Upper lobe of left lung (tissue), 6 donors: Measurements from ENCODE around the gene IFTAP. TPM values are rescaled to one million over a fixed set of nuclear protein-coding genes. Genes with fewer than 3 reads are reported as not detected.
A peak's percentile ranks its signal among the peaks of the same experiment; 100 is the strongest.

Source experiments
- ATAC-seq, 2 donors: fragments of 200-7000 bp; cut with Tn5 transposase; one replicate each; pipeline ENCODE4 v1.9.1; 2022; ENCODE audit warnings: mild to moderate bottlenecking in 2 of 2, moderate library complexity in 2 of 2; ENCODE audit not compliant: low FRiP score in 2 of 2
- DNase-seq, 2 donors: peaks; one replicate each; pipeline ENCODE4 v3.0.0-alpha.2; 2019 to 2020
- H3K27ac ChIP-seq, 4 donors: fragments of 200-600 bp; sonication (generic); one replicate each; pipeline ENCODE4 v1.5.1; 2016 to 2019
- H3K27me3 ChIP-seq, 4 donors: fragments of 200-600 bp; sonication (generic); one replicate each; pipeline ENCODE4 v1.5.1; 2017 to 2019
- H3K36me3 ChIP-seq, 4 donors: fragments of 200-600 bp; sonication (generic); one replicate each; pipeline ENCODE4 v1.5.1; 2016 to 2019
- H3K4me1 ChIP-seq, 4 donors: fragments of 200-600 bp; sonication (generic); one replicate each; pipeline ENCODE4 v1.5.1; 2018 to 2019
- H3K4me3 ChIP-seq, 4 donors: fragments of 200-600 bp; sonication (generic); one replicate each; pipeline ENCODE4 v1.5.1; 2017 to 2019; ENCODE audit warnings: mild to moderate bottlenecking in 2 of 4, moderate library complexity in 1 of 4
- H3K9me3 ChIP-seq, 4 donors: fragments of 200-600 bp; sonication (generic); one replicate each; pipeline ENCODE4 v1.5.1; 2018 to 2019
- EP300 ChIP-seq, 4 donors: sonication (generic); formaldehyde crosslinking; IDR thresholded peaks; one replicate each; pipeline ENCODE4 v1.5.1; 2017; ENCODE audit warnings: antibody characterized with exemption in 4 of 4, control low read depth in 2 of 4
- POLR2A ChIP-seq, 4 donors: fragments of 450-650 bp; IDR thresholded peaks; one replicate each; pipeline ENCODE4 v1.5.1; 2016 to 2017; ENCODE audit warnings: antibody characterized with exemption in 4 of 4, mild to moderate bottlenecking in 2 of 4
- POLR2AphosphoS5 ChIP-seq, 2 donors: sonication (generic); formaldehyde crosslinking; IDR thresholded peaks; one replicate each; pipeline ENCODE4 v1.5.1; 2017; ENCODE audit warnings: antibody characterized with exemption in 2 of 2
- WGBS, 2 donors: methylation state at CpG; one replicate each; pipeline ENCODE4 v1.1.5; 2017 to 2018; 5-methylcytosine and 5-hydroxymethylcytosine counted together
- total RNA-seq, 6 donors: library from RNA; depleted of rRNA in 4 of 6; stranded (reverse); fragments of >200 nt in 4 of 6; gene quantifications; one replicate each; pipeline versions ENCODE4 v1.1.0 to v1.2.1, GENCODE V29; 2016 to 2021
- TF ChIP-seq, protein P1 (sequence below), 6 experiments: fragments of 450-650 bp in 4 of 6; fragments of 200-600 bp in 2 of 6; sonication (generic) in 2 of 6; IDR thresholded peaks; one replicate each; pipeline ENCODE4 v1.5.1; 2016 to 2019; ENCODE audit warnings: antibody characterized with exemption in 6 of 6
- donor health status: DM: no; HTN: no; CAD: no; lungs with moderate emphysema.
- donor health status: DM: no; HTN: yes; CAD: no; lungs with severe emphysema.

The IFTAP gene
- total RNA-seq, 6 donors from 2014 or later: 8.7 to 38.5 (median 20.0) TPM

DNA sequence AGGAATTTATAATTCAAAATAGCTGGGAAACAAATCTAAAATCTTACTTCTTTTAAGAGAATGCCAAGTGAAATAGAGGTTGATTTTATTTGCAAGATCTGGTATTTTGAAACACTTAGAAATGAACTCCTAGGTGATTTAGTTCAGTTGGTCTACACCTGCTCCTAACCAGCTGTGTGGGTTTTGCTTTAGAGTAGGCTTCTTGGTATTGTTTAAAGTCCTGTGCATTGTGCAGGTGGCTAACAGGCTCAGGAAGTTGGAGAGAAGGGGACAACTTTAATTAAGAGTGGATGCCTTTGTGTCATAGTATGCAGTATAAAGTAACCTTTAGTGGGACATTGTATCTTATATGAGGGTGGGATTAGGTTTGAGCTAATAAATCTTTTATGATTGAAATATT lies 7.8 kb downstream of the IFTAP start:
- H3K9me3 ChIP-seq: no peaks in the 10 kb centered on the region
- ATAC-seq: no peak
- no peak overlapping the region for H3K27ac ChIP-seq
- H3K4me1 ChIP-seq: no peaks in the 10 kb centered on the region
- H3K4me3 ChIP-seq: no peak overlapping the region
- no peaks in the 10 kb centered on the region for H3K27me3 ChIP-seq
- no peak for TF ChIP-seq POLR2A (IDR thresholded peaks at IDR 0.05)
- TF ChIP-seq POLR2AphosphoS5 (IDR thresholded peaks at IDR 0.05): no peak
- TF ChIP-seq, protein P1, sequence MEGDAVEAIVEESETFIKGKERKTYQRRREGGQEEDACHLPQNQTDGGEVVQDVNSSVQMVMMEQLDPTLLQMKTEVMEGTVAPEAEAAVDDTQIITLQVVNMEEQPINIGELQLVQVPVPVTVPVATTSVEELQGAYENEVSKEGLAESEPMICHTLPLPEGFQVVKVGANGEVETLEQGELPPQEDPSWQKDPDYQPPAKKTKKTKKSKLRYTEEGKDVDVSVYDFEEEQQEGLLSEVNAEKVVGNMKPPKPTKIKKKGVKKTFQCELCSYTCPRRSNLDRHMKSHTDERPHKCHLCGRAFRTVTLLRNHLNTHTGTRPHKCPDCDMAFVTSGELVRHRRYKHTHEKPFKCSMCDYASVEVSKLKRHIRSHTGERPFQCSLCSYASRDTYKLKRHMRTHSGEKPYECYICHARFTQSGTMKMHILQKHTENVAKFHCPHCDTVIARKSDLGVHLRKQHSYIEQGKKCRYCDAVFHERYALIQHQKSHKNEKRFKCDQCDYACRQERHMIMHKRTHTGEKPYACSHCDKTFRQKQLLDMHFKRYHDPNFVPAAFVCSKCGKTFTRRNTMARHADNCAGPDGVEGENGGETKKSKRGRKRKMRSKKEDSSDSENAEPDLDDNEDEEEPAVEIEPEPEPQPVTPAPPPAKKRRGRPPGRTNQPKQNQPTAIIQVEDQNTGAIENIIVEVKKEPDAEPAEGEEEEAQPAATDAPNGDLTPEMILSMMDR (IDR thresholded peaks at IDR 0.05): no peak
- TF ChIP-seq EP300 (IDR thresholded peaks at IDR 0.05): no peak
- DNase-seq: no peak
- no peaks in the 10 kb centered on the region for H3K36me3 ChIP-seq

DNA sequence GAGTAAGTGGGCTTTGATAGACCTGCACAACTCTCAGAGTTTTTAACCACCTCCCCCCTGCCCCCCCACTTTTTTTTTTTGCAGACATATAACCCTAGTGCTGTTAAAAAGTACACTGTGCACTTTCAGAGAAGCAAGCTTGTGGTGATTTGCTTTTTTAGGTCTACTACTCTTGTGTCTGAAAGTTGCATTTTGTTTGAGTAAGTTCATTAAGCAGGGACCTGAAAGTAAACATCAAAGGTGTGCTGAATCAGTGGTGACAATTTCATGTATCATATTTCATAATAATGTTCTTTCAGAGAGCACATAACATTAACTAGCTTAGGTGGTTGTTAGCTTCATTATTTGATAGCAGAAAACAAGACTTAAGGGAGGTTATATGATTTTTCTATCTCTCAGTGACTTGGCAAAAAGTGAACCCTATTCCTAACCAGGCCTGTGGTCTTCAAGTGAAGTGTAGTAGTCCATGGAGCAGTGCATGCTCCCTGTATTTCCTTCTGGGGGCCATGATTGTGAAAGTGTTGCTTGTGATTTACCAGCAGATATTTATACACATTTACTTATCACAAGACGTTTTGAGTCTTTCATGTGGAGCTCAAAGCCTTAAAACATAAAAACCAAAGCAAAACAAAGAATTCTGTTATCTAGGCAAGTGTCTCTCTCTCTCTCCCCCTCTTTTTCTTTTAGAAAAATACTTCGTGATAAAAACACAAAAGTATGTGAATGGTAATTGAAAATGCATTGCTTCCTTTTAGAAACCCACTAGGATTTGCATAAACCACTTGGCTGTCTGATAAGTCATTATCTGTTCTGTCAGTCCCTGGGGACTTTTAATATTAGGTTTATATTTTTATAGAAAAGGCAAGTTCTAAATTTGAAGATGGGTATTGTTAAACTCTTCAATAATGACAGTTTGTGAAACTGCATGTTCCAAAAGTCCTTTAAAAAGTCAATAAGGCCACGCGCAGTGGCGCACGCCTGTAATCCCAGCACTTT lies 11.2 kb downstream of the IFTAP start:
- Histone ChIP-seq H3K27ac (no peak overlapping the region), H3K9me3 (no peaks in the 10 kb centered on the region), H3K36me3 (no peaks in the 10 kb centered on the region), H3K27me3 (no peaks in the 10 kb centered on the region), H3K4me1 (no peaks in the 10 kb centered on the region), H3K4me3 (no peak overlapping the region)
- WGBS, 2 donors: 81 to 83% methylated on average over 6 of the region's 6 CpGs
- DNase-seq (peak in 1 of 2 donors; percentile 7), ATAC-seq (no peak)
- TF ChIP-seq POLR2AphosphoS5 (IDR thresholded peaks at IDR 0.05): no peak
- no peak for TF ChIP-seq EP300 (IDR thresholded peaks at IDR 0.05)
- TF ChIP-seq POLR2A (IDR thresholded peaks at IDR 0.05): no peak
- TF ChIP-seq, protein P1 (IDR thresholded peaks at IDR 0.05): no peak

DNA sequence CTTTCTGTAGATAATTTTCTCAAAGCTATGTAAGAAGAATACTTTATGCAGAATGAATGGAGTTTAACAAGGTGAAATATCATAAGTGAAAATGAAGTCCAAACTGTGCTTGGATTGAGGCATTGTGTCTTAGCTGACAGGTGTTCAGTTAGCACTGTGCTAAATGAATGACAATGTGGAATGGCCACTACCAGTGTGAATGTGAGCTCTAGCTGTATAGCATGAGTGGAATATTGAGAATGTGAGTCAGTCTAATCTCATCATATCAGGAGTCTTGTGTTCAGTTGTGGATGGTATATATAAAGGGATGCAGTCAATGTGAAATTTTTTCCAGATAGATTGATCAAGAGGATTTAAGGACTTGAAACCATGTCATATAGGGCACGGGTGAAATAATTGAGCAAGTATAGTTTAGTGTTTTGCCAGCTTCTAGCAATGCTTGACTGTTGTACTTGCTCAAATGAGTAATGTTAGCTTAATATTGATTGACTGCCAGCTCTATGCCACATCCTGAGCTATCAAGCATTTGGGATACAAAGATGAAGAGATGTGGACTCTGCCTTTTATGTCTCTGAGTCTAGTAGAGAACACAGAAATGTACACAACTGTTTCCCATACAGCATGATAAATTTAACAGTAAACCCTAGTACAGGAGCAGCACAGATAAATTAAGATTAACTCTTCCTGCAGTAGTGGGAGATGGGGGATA lies 14.3 kb downstream of the IFTAP start:
- DNase-seq (no peak), ATAC-seq (no peak)
- Histone ChIP-seq H3K4me1 (no peaks in the 10 kb centered on the region), H3K4me3 (no peak overlapping the region), H3K9me3 (no peaks in the 10 kb centered on the region), H3K27ac (no peak overlapping the region), H3K27me3 (no peaks in the 10 kb centered on the region), H3K36me3 (no peaks in the 10 kb centered on the region)
- 81 to 88% methylated on average over 1 of the region's 1 CpG for WGBS, 2 donors
- TF ChIP-seq, protein P1 (IDR thresholded peaks at IDR 0.05): no peak
- TF ChIP-seq POLR2A (IDR thresholded peaks at IDR 0.05) (no peak), POLR2AphosphoS5 (IDR thresholded peaks at IDR 0.05) (no peak), EP300 (IDR thresholded peaks at IDR 0.05) (no peak)

DNA sequence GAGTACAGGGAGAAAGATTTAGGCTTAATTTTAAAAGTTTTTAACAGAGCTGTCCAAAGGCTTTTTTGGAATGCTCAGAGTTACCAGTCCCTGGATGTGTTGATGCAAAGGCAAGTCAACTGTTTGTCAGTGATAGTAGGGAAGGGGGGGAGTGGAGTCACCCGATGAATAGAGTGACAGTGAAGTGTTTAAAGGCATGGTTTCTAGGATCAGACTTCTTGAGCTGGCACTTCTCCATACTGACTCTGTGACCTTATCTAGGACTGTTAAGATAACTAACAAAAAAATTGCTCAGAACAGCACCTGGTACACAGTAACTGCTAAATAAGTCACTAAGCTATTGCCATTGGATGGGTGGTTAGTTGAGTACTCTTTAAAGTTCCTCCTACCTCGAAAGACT lies 15.1 kb downstream of the IFTAP start:
- DNase-seq (no peak), ATAC-seq (no peak)
- Histone ChIP-seq H3K36me3 (no peaks in the 10 kb centered on the region), H3K27ac (no peak overlapping the region), H3K4me3 (no peak overlapping the region), H3K27me3 (no peaks in the 10 kb centered on the region), H3K4me1 (no peaks in the 10 kb centered on the region), H3K9me3 (no peaks in the 10 kb centered on the region)
- WGBS, 2 donors: 61% methylated on average over 2 of the region's 2 CpGs
- TF ChIP-seq, protein P1 (IDR thresholded peaks at IDR 0.05): no peak
- TF ChIP-seq POLR2A (IDR thresholded peaks at IDR 0.05): no peak
- TF ChIP-seq EP300 (IDR thresholded peaks at IDR 0.05): no peak
- no peak for TF ChIP-seq POLR2AphosphoS5 (IDR thresholded peaks at IDR 0.05)
